A549 (cell line): ENCODE data around the gene MYRF. TPM values are rescaled to one million over a fixed set of nuclear protein-coding genes. Genes with fewer than 3 reads are reported as not detected.
A peak's percentile ranks its signal among the peaks of the same experiment; 100 is the strongest.

Experiments used
- ATAC-seq, 2 experiments: fragments of 200-7000 bp in 1 of 2; fragments of >200 bp in 1 of 2; cut with Nextera tagmentation in 1 of 2; cut with Tn5 transposase in 1 of 2; 3 replicates each; pipeline versions ENCODE4 v1.8.0 to v1.9.1; 2018 to 2020; ENCODE audit warnings: mild to moderate bottlenecking in 1 of 2, moderate library complexity in 1 of 2
- CTCF ChIA-PET: fragments of 300-600 bp; sonication (Branson Sonifier 250); formaldehyde crosslinking; extraction: SDS; loops from one replicate; lab custom pipeline; 2021; ENCODE audit warnings: antibody characterized with exemption, inconsistent platforms; lab: Yijun Ruan, JAX
- POLR2A ChIA-PET: fragments of 350-600 bp; formaldehyde crosslinking; extraction: SDS; loops from one replicate; lab custom pipeline; 2021; ENCODE audit warnings: antibody characterized with exemption, inconsistent platforms; lab: Yijun Ruan, JAX
- DNase-seq, 2 experiments: peaks; one replicate each; pipeline versions ENCODE4 v3.0.0 to v3.0.0-alpha.2; 2011 to 2016; ENCODE audit warnings: low read depth in 1 of 2, low spot score in 1 of 2
- FAIRE-seq: peaks from 2 replicates; lab custom pipeline; 2011; peaks lifted over from hg19 to GRCh38; lab: Jason Lieb, UNC
- H3K27ac ChIP-seq, 2 experiments: fragments of >200 bp; sonication (Bioruptor Twin); formaldehyde crosslinking; 3 replicates each; pipeline ENCODE4 v1.5.1; 2016 to 2017
- H3K4me1 ChIP-seq: fragments of >200 bp; sonication (Bioruptor Twin); formaldehyde crosslinking; 3 replicates; pipeline ENCODE4 v1.6.1; 2016
- H3K4me2 ChIP-seq: fragments of >200 bp; sonication (Bioruptor Twin); formaldehyde crosslinking; 3 replicates; pipeline ENCODE4 v1.6.1; 2016
- H3K4me3 ChIP-seq: fragments of >200 bp; sonication (Bioruptor Twin); formaldehyde crosslinking; 3 replicates; pipeline ENCODE4 v1.5.1; 2016
- H3K9me3 ChIP-seq: fragments of >200 bp; sonication (Bioruptor Twin); formaldehyde crosslinking; 3 replicates; pipeline ENCODE4 v1.6.1; 2016
- BHLHE40 ChIP-seq: IDR thresholded peaks from 2 replicates; pipeline ENCODE4 v1.6.1; 2012; ENCODE audit warnings: low read depth, low read length, inconsistent platforms
- CBX2 ChIP-seq: fragments of 200-600 bp; sonication (generic); IDR thresholded peaks from 2 replicates; pipeline ENCODE4 v1.6.1; 2016; ENCODE audit warnings: low read depth, mild to moderate bottlenecking, borderline replicate concordance
- CBX8 ChIP-seq: fragments of 200-600 bp; sonication (generic); IDR thresholded peaks from 2 replicates; pipeline ENCODE4 v1.6.1; 2016
- EHMT2 ChIP-seq: fragments of 200-600 bp; sonication (generic); IDR thresholded peaks from 2 replicates; pipeline ENCODE4 v1.6.1; 2016; ENCODE audit warnings: antibody characterized with exemption, low read depth, mild to moderate bottlenecking, moderate library complexity
- HDAC2 ChIP-seq: fragments of 200-600 bp; sonication (generic); IDR thresholded peaks from 2 replicates; pipeline ENCODE4 v1.6.1; 2016
- HEYL ChIP-seq: fragments of 250-450 bp; sonication (Bioruptor Pico); IDR thresholded peaks from 2 replicates; pipeline ENCODE4 v1.8.0; 2021; ENCODE audit warnings: mild to moderate bottlenecking, moderate library complexity
- HOXA7 ChIP-seq: fragments of 250-450 bp; sonication (Bioruptor Pico); IDR thresholded peaks from 2 replicates; pipeline ENCODE4 v1.5.0; 2020; ENCODE audit warnings: mild to moderate bottlenecking, moderate library complexity
- HOXB5 ChIP-seq: fragments of 250-450 bp; sonication (Bioruptor Pico); IDR thresholded peaks from 2 replicates; pipeline ENCODE4 v1.5.0; 2020; ENCODE audit warnings: mild to moderate bottlenecking, moderate library complexity
- JUN ChIP-seq, 2 experiments: fragments of >200 bp; sonication (Bioruptor Twin); formaldehyde crosslinking; IDR thresholded peaks; 2 replicates in 1 of 2; 3 replicates in 1 of 2; pipeline ENCODE4 v1.6.1; 2016 to 2017
- KDM5A ChIP-seq: fragments of 200-600 bp; sonication (generic); IDR thresholded peaks from 2 replicates; pipeline ENCODE4 v1.6.1; 2016; ENCODE audit warnings: antibody characterized with exemption, mild to moderate bottlenecking
- MAZ ChIP-seq: fragments of 150-350 bp; IDR thresholded peaks from 2 replicates; pipeline ENCODE4 v1.6.1; 2014; ENCODE audit warnings: antibody characterized with exemption, low read depth, low read length, borderline replicate concordance
- NFE2L2 ChIP-seq: fragments of 150-350 bp; conservative IDR thresholded peaks from 2 replicates; pipeline ENCODE4 v1.6.1; 2014; ENCODE audit warnings: low read length
- PHF8 ChIP-seq: fragments of 200-600 bp; sonication (generic); IDR thresholded peaks from 2 replicates; pipeline ENCODE4 v1.6.1; 2016; ENCODE audit warnings: low read depth, mild to moderate bottlenecking, antibody characterized with exemption, moderate library complexity, borderline replicate concordance
- POLR2A ChIP-seq: IDR thresholded peaks from 2 replicates; pipeline ENCODE4 v1.6.1; 2012; ENCODE audit warnings: mild to moderate bottlenecking, low read length
- SMC3 ChIP-seq: fragments of >200 bp; sonication (Bioruptor Twin); formaldehyde crosslinking; IDR thresholded peaks from 3 replicates; pipeline ENCODE4 v1.6.1; 2018; ENCODE audit warnings: inconsistent platforms
- SREBF2 ChIP-seq: fragments of 450-650 bp; IDR thresholded peaks from 2 replicates; pipeline ENCODE4 v1.6.1; 2014; ENCODE audit warnings: mild to moderate bottlenecking, moderate library complexity
- TFCP2L1 ChIP-seq: fragments of 250-450 bp; sonication (Bioruptor Pico); IDR thresholded peaks from 2 replicates; pipeline ENCODE4 v1.5.0; 2021; ENCODE audit warnings: mild to moderate bottlenecking
- TP53 ChIP-seq: fragments of 250-450 bp; sonication (Bioruptor Pico); IDR thresholded peaks from 2 replicates; pipeline ENCODE4 v1.5.0; 2021; ENCODE audit warnings: mild to moderate bottlenecking, moderate library complexity
- ZNF302 ChIP-seq: fragments of 250-450 bp; sonication (Bioruptor Pico); IDR thresholded peaks from 2 replicates; pipeline ENCODE4 v1.9.0; 2021; ENCODE audit warnings: inconsistent platforms, mild to moderate bottlenecking, moderate library complexity
- WGBS: methylation state at CpG from one replicate; pipeline ENCODE4 v1.1.6; 2017; ENCODE audit errors: missing lambda C conversion rate; 5-methylcytosine and 5-hydroxymethylcytosine counted together
- polyA plus RNA-seq, 4 experiments: library from polyadenylated mRNA; depleted of rRNA in 3 of 4; stranded (reverse); fragments of >200 nt; fragmentation: RNase III in 1 of 4; extraction: RNeasy Plus Mini Kit Qiagen cat#74134 plus additional on column Dnase treatment in 1 of 4; gene quantifications; 2 replicates in 3 of 4; 3 replicates in 1 of 4; pipeline ENCODE4 v1.2.3, GENCODE V29; 2011 to 2017
- TF ChIP-seq, protein P1 (sequence below): fragments of >200 bp; sonication (Bioruptor Twin); formaldehyde crosslinking; IDR thresholded peaks from 3 replicates; pipeline ENCODE4 v1.6.1; 2016
- TF ChIP-seq, protein P2 (sequence below): IDR thresholded peaks from 2 replicates; pipeline ENCODE4 v1.6.1; 2012; ENCODE audit warnings: low read depth, borderline replicate concordance
- TF ChIP-seq, protein P3 (sequence below): fragments of >200 bp; sonication (Bioruptor Twin); formaldehyde crosslinking; IDR thresholded peaks from 2 replicates; pipeline ENCODE4 v1.6.1; 2016
- TF ChIP-seq, protein P4 (sequence below): IDR thresholded peaks from 2 replicates; pipeline ENCODE4 v1.6.1; 2012
- TF ChIP-seq, protein P5 (sequence below): IDR thresholded peaks from 2 replicates; pipeline ENCODE4 v1.6.1; 2012
- TF ChIP-seq, protein P6 (sequence below): fragments of 150-350 bp; IDR thresholded peaks from 2 replicates; pipeline ENCODE4 v1.6.1; 2014; ENCODE audit warnings: low read depth, mild to moderate bottlenecking, low read length
- TF ChIP-seq, protein P7 (sequence below): fragments of 200-600 bp; sonication (generic); IDR thresholded peaks from 2 replicates; pipeline ENCODE4 v1.6.1; 2016; ENCODE audit warnings: antibody characterized with exemption, mild to moderate bottlenecking, moderate library complexity
- TF ChIP-seq, protein P8 (sequence below): fragments of 250-450 bp; sonication (Bioruptor Pico); IDR thresholded peaks from 2 replicates; pipeline ENCODE4 v1.5.0; 2020; ENCODE audit warnings: low read depth, mild to moderate bottlenecking, moderate library complexity
- TF ChIP-seq, protein P9 (sequence below): fragments of 450-650 bp; IDR thresholded peaks from 2 replicates; pipeline ENCODE4 v1.6.1; 2014; ENCODE audit warnings: antibody characterized with exemption

MYRF gene
- polyA plus RNA-seq, 2 of the 4 experiments (the other 2 are of a cell fraction): 14.7 to 22.3 TPM

DNA sequence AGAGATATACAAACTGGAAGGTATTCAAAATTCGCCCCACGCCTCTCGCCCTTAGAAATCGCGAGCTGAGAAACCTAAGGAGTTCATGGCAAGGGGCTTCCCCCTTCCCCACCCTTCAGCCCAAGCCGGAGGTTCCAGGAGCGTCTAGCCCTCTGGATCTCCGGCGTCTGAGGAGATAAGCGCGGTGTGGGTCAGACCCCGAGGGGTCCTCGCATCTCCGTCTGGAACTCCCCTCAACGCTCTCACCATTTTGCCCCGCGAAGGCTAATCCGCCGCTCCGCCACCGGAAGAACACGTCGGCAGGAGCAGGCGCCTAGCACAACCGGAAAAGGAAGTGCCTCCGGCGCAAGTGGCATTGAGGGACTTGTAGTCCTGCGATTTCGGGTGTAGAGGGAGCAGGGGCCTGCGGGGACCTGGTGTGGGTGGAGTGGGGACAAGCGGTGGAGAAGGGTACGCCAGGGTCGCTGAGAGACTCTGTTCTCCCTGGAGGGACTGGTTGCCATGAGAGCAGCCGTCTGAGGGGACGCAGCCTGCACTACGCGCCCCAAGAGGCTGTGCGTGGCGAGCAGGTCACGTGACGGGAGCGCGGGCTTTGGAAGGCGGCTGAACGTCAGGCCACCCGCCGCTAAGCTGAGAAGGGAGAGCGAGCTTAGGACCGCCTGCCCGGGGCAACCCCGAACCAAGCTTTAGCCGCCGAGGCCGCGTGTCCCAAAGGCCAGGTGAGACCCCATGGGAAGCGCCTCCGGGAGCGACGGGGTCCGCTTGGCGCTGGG lies 40.1 kb downstream of the MYRF start, which contains the start of the genes FEN1 and TMEM258:
Gene FEN1, plus strand, starts transcription at position 602 of the 773 bp plus-strand sequence. CDS start 2,451 bp downstream, outside the sequence.
Gene TMEM258, minus strand, starts transcription at position 290 of the 773 bp plus-strand sequence. Its CDS starts 41 bp downstream, at position 249.
- TF ChIP-seq HOXA7 (CRISPR knock-in tag) (no peak), ZNF302 (no peak), NFE2L2 (no peak), SREBF2 (no peak), TP53 (CRISPR knock-in tag) (0 out of 2 replicates have a peak, but pooled peaks have one; percentile 18), MAZ (no peak), TFCP2L1 (CRISPR knock-in tag) (peak; percentile 33; the same call in 1 of the 2 replicates), KDM5A (peak; percentile 89), BHLHE40 (peak; percentile 26; the same call in 1 of the 2 replicates), HEYL (CRISPR knock-in tag) (no peak), HDAC2 (peak; percentile 44; the same call in 1 of the 2 replicates), SMC3 (no peak), HOXB5 (CRISPR knock-in tag) (0 out of 2 replicates have a peak, but pooled peaks have one; percentile 30), JUN (IDR thresholded peaks at IDR 0.05) (peak; percentile 75 to 81), CBX2 (no peak), CBX8 (no peak), PHF8 (peak; percentile 82; the same call in 1 of the 2 replicates), POLR2A (peak; percentile 79), EHMT2 (no peak)
- TF ChIP-seq, protein P1, sequence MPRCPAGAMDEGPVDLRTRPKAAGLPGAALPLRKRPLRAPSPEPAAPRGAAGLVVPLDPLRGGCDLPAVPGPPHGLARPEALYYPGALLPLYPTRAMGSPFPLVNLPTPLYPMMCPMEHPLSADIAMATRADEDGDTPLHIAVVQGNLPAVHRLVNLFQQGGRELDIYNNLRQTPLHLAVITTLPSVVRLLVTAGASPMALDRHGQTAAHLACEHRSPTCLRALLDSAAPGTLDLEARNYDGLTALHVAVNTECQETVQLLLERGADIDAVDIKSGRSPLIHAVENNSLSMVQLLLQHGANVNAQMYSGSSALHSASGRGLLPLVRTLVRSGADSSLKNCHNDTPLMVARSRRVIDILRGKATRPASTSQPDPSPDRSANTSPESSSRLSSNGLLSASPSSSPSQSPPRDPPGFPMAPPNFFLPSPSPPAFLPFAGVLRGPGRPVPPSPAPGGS: peak; percentile 83; the same call in 1 of the 3 replicates
- TF ChIP-seq, protein P2, sequence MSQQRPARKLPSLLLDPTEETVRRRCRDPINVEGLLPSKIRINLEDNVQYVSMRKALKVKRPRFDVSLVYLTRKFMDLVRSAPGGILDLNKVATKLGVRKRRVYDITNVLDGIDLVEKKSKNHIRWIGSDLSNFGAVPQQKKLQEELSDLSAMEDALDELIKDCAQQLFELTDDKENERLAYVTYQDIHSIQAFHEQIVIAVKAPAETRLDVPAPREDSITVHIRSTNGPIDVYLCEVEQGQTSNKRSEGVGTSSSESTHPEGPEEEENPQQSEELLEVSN: peak; percentile 86
- TF ChIP-seq, protein P3, sequence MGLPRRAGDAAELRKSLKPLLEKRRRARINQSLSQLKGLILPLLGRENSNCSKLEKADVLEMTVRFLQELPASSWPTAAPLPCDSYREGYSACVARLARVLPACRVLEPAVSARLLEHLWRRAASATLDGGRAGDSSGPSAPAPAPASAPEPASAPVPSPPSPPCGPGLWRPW: no peak
- TF ChIP-seq, protein P4, sequence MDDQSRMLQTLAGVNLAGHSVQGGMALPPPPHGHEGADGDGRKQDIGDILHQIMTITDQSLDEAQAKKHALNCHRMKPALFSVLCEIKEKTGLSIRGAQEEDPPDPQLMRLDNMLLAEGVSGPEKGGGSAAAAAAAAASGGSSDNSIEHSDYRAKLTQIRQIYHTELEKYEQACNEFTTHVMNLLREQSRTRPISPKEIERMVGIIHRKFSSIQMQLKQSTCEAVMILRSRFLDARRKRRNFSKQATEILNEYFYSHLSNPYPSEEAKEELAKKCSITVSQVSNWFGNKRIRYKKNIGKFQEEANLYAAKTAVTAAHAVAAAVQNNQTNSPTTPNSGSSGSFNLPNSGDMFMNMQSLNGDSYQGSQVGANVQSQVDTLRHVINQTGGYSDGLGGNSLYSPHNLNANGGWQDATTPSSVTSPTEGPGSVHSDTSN: 0 out of 2 replicates have a peak, but pooled peaks have one; percentile 34
- TF ChIP-seq, protein P5, sequence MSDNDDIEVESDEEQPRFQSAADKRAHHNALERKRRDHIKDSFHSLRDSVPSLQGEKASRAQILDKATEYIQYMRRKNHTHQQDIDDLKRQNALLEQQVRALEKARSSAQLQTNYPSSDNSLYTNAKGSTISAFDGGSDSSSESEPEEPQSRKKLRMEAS: peak; percentile 89
- TF ChIP-seq, protein P6, sequence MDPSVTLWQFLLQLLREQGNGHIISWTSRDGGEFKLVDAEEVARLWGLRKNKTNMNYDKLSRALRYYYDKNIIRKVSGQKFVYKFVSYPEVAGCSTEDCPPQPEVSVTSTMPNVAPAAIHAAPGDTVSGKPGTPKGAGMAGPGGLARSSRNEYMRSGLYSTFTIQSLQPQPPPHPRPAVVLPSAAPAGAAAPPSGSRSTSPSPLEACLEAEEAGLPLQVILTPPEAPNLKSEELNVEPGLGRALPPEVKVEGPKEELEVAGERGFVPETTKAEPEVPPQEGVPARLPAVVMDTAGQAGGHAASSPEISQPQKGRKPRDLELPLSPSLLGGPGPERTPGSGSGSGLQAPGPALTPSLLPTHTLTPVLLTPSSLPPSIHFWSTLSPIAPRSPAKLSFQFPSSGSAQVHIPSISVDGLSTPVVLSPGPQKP: 0 out of 2 replicates have a peak, but pooled peaks have one; percentile 5
- TF ChIP-seq, protein P7, sequence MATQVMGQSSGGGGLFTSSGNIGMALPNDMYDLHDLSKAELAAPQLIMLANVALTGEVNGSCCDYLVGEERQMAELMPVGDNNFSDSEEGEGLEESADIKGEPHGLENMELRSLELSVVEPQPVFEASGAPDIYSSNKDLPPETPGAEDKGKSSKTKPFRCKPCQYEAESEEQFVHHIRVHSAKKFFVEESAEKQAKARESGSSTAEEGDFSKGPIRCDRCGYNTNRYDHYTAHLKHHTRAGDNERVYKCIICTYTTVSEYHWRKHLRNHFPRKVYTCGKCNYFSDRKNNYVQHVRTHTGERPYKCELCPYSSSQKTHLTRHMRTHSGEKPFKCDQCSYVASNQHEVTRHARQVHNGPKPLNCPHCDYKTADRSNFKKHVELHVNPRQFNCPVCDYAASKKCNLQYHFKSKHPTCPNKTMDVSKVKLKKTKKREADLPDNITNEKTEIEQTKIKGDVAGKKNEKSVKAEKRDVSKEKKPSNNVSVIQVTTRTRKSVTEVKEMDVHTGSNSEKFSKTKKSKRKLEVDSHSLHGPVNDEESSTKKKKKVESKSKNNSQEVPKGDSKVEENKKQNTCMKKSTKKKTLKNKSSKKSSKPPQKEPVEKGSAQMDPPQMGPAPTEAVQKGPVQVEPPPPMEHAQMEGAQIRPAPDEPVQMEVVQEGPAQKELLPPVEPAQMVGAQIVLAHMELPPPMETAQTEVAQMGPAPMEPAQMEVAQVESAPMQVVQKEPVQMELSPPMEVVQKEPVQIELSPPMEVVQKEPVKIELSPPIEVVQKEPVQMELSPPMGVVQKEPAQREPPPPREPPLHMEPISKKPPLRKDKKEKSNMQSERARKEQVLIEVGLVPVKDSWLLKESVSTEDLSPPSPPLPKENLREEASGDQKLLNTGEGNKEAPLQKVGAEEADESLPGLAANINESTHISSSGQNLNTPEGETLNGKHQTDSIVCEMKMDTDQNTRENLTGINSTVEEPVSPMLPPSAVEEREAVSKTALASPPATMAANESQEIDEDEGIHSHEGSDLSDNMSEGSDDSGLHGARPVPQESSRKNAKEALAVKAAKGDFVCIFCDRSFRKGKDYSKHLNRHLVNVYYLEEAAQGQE: 0 out of 2 replicates have a peak, but pooled peaks have one; percentile 33
- TF ChIP-seq, protein P8, sequence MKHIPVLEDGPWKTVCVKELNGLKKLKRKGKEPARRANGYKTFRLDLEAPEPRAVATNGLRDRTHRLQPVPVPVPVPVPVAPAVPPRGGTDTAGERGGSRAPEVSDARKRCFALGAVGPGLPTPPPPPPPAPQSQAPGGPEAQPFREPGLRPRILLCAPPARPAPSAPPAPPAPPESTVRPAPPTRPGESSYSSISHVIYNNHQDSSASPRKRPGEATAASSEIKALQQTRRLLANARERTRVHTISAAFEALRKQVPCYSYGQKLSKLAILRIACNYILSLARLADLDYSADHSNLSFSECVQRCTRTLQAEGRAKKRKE (CRISPR knock-in tag): peak; percentile 68; the same call in 1 of the 2 replicates
- TF ChIP-seq, protein P9, sequence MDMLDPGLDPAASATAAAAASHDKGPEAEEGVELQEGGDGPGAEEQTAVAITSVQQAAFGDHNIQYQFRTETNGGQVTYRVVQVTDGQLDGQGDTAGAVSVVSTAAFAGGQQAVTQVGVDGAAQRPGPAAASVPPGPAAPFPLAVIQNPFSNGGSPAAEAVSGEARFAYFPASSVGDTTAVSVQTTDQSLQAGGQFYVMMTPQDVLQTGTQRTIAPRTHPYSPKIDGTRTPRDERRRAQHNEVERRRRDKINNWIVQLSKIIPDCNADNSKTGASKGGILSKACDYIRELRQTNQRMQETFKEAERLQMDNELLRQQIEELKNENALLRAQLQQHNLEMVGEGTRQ: peak; percentile 97
- Histone ChIP-seq H3K4me1 (peaks cover 24% of the 10 kb centered on the region; the same call in 1 of the 3 replicates), H3K9me3 (no peaks in the 10 kb centered on the region), H3K27ac (peak within 1 kb of the TSS; percentile 92 to 100), H3K4me3 (peak within 1 kb of the TSS; percentile 56), H3K4me2 (peak within 1 kb of the TSS; percentile 76)
- POLR2A ChIA-PET: interaction anchor here (1.0 to 2.5 kb wide), 5 partner anchors 10 to 320 kb away, joined by 3 to 17 read pairs (median 4); partner anchors contain the start of gene FADS2
- under 1% methylated on average over 53 of the region's 61 CpGs for WGBS
- FAIRE-seq (no peak), DNase-seq (peak; percentile 92 to 95), ATAC-seq (peak; percentile 84 to 90)
- CTCF ChIA-PET: interaction anchor here (0.6 to 10.3 kb wide), 12 partner anchors 9 to 315 kb away, joined by 3 to 147 read pairs (median 4); partner anchors contain the start of genes FADS1 and MYRF
